Panc1 (cell line): ENCODE data around the gene DUT.

ENCODE experiments used
- CTCF ChIP-seq: fragments of 450-650 bp; IDR thresholded peaks from 2 replicates; pipeline ENCODE4 v1.5.1; 2017; ENCODE audit warnings: mild to moderate bottlenecking
- POLR2AphosphoS5 ChIP-seq: IDR thresholded peaks from 2 replicates; pipeline ENCODE4 v1.6.1; 2012; ENCODE audit warnings: mild to moderate bottlenecking, low read depth, low read length, moderate library complexity
- TCF7L2 ChIP-seq: IDR thresholded peaks from 2 replicates; pipeline ENCODE4 v1.6.1; 2011; ENCODE audit warnings: mild to moderate bottlenecking, low read depth, low read length, inconsistent platforms

GRCh38 chr15:48373821-48374451, 42.7 kb downstream of the DUT start:
- TF ChIP-seq CTCF (no peak), POLR2AphosphoS5 (no peak), TCF7L2 (no peak)
